AG04449 (cell line): Measurements from ENCODE around the gene THTPA.
A peak's percentile ranks its signal among the peaks of the same experiment; 100 is the strongest.

Experiments used
- CTCF ChIA-PET: fragments of 350-600 bp; formaldehyde crosslinking; extraction: SDS; loops from one replicate; lab custom pipeline; 2021; ENCODE audit warnings: antibody characterized with exemption; lab: Yijun Ruan, JAX
- POLR2A ChIA-PET: fragments of 400-600, 350-600 bp; formaldehyde crosslinking; extraction: SDS; loops from one replicate; lab custom pipeline; 2020; ENCODE audit warnings: antibody characterized with exemption, inconsistent platforms; lab: Yijun Ruan, JAX
- DNase-seq: peaks from one replicate; pipeline ENCODE4 v3.0.0-alpha.2; 2010; ENCODE audit warnings: low read depth, low spot score
- H3K4me3 ChIP-seq: 2 replicates; pipeline ENCODE4 v1.5.1; 2011; ENCODE audit warnings: low read depth, mild to moderate bottlenecking, control low read depth, low read length
- TF ChIP-seq, protein P1 (sequence below): IDR thresholded peaks from one replicate; pipeline ENCODE4 v1.5.1; 2011; ENCODE audit warnings: mild to moderate bottlenecking, moderate library complexity, low read length, control low read depth, inconsistent platforms; ENCODE audit not compliant: insufficient read depth; ENCODE audit errors: missing control alignments

THTPA gene

DNA sequence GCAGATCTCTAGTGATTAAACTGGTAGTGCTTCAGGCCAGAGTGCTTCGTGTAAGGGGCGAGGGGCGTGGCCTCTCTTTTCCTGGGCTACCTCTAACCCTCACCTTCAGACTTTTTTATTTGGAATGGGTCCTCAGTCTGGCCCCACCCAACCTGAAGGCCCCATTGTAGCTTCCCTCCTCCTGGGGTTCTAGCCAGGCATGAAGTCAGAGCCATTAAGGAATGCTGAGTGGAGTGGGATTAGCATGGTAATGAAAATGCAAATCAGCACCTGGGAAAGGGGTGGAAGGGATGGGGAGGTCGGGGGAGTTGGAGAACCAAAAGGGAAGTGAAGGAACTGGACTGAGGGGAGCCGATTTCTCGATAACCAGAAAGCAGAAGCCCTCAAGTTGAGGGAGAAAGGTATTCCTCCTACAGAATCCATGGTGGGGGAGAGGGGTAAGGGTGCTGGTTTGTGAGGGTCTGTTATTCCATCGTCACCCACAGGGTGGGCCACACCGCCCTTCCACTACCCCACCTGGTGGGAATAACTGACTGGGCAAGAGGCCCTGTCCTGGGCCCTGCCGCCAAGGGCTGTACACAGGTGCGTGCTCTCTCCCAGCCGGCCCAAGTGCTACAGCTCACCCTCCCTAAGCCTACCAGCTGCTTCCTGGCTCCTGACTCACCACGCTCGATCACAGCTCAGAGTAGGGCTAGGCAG lies 18.6 kb upstream of the THTPA start:
- CTCF ChIA-PET, result interaction anchor here (0.7 to 7.3 kb wide), 7 partner anchors 8 to 208 kb away, joined by 3 to 72 read pairs (median 14); no protein-coding TSS in a partner anchor
- POLR2A ChIA-PET, result no interaction called here
- no peak overlapping the region for H3K4me3 ChIP-seq
- TF ChIP-seq, protein P1, sequence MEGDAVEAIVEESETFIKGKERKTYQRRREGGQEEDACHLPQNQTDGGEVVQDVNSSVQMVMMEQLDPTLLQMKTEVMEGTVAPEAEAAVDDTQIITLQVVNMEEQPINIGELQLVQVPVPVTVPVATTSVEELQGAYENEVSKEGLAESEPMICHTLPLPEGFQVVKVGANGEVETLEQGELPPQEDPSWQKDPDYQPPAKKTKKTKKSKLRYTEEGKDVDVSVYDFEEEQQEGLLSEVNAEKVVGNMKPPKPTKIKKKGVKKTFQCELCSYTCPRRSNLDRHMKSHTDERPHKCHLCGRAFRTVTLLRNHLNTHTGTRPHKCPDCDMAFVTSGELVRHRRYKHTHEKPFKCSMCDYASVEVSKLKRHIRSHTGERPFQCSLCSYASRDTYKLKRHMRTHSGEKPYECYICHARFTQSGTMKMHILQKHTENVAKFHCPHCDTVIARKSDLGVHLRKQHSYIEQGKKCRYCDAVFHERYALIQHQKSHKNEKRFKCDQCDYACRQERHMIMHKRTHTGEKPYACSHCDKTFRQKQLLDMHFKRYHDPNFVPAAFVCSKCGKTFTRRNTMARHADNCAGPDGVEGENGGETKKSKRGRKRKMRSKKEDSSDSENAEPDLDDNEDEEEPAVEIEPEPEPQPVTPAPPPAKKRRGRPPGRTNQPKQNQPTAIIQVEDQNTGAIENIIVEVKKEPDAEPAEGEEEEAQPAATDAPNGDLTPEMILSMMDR, result no peak
- DNase-seq, result no peak

DNA sequence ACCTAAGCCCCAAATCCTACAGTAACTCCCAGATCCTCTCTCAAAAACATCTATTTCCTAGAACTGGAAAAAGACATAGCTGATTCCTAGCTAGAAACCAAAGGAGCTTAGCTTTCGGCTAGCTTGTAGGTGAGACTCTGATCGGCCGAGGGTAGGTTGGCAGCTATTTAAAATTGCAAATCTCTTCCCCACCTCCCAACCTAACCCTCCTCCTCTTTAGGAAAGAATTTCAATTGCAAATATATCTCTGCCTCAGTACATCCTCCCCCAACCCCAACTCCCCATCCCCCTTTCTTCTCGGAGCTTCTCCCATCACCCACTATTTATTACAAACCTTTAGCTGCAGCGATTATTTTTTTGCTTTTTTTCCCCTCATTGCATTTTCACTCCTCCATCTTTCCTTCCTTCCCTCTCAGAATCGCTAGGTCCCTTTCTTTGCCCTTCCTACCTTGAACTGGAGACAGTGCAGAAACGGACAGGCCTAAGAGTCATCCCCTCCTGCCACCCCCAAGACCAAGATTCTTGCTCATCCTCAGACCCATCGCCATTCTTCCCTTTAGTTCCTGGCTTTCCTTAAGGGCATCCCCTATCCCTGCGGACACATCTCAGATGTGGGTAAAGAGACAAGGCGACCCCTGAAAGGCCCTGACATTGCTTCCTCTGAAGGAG lies 17.9 kb upstream of the THTPA start:
- no peak overlapping the region for H3K4me3 ChIP-seq
- no peak for DNase-seq

DNA sequence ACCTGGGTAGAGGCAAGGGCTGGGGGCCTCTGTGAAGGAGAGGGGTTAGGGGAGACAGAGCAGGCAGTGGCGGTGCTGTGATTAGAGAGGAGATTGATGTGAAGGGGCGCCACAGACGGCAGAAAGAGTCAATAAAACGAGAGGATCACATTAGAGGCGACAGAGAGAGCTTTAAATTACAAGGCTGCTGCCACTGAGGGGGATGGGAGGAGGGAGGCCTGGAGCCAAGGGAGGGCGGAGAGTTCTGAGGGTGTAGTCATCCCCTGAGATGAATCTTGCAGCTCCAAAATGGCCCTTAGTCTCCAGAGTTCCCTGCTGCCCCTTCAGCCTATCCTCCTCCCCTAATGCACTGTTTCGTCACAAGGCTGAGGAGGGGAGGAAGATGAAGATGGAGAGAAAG lies 17.3 kb upstream of the THTPA start:
- TF ChIP-seq, protein P1, result no peak
- no peak for DNase-seq
- H3K4me3 ChIP-seq, result no peak overlapping the region
- POLR2A ChIA-PET, result interaction anchor here (1.0 to 1.1 kb wide), 2 partner anchors 17 to 156 kb away, joined by 3 read pairs; no protein-coding TSS in a partner anchor
- CTCF ChIA-PET, result interaction anchor here (0.8 to 7.3 kb wide), 11 partner anchors 9 to 68 kb away, joined by 3 to 72 read pairs (median 11); partner anchors contain the start of genes AP1G2, THTPA and ZFHX2

More for the DNA sequence above, 17.9 kb upstream of the THTPA start:
- TF ChIP-seq, protein P1, result no peak
- ChIA-PET CTCF (interaction anchor here (0.8 to 7.3 kb wide), 10 partner anchors 9 to 209 kb away, joined by 3 to 72 read pairs (median 12); partner anchors contain the start of genes AP1G2, THTPA and ZFHX2), POLR2A (interaction anchor here (1.0 kb wide), 1 partner anchor 156 kb away, joined by 3 read pairs; no protein-coding TSS in a partner anchor)

DNA sequence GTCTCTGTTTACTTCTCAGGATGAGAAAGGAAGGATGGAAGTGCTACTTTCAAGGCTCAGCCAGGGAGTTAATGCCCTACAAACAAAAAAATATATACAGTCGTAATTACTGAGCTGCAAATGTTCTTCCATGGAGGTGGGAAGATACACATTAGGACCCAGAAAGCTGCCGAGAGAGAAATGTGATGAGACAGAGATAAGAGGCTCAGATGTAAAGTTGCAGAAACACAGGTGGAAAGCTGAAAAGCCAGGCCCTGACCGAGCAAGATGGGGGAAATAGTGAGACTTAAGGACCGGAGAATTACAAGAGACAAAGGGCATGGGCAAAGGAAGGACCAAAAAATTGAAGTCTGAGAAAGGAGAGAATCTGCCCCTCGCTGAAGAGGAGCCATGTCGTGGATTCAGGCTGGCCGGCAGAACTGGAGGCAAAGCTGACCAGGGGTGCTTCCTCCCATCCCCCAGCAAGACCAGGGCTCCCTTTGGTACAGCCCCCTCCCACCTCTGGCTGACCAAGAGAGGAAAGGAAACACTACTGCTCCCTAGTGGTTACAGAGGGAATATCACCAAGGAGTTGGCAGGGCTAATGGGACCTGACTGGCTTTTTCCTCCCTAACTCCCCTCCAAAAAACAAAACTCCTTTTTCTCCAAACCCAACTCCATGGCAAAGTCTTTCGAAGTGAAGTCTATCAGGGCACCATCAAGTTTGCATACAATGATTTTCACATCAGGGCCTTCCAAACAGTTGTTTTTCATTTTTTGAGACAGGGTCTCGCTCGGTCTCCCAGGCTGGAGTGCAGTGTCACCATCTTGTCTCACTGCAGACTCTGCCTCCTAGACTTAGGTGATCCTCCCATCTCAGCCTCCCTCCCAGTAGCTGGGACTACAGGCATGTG lies 16.6 kb upstream of the THTPA start:
- DNase-seq, result no peak
- TF ChIP-seq, protein P1, result peak; percentile 64
- H3K4me3 ChIP-seq, result no peak overlapping the region
- POLR2A ChIA-PET, result interaction anchor here (1.0 to 1.1 kb wide), 2 partner anchors 16 to 155 kb away, joined by 3 read pairs; no protein-coding TSS in a partner anchor
- CTCF ChIA-PET, result interaction anchor here (0.8 to 7.3 kb wide), 11 partner anchors 10 to 62 kb away, joined by 3 to 72 read pairs (median 11); partner anchors contain the start of genes AP1G2, THTPA and ZFHX2

DNA sequence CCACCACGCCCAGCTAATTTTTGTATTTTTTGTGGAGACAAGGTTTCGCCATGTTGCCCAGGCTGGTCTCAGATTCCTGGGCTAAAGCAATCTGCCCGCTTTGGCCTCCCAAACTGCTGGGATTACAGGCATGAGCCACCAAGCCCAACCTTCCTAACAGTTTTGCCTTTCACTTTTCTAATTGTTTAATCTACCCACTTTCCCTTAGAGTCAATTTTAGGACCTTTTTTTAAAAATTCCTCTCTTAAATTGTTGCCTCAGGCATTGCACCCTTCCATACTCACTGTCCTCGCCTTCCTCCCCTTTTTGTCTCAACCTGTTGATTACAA lies 16.0 kb upstream of the THTPA start:
- CTCF ChIA-PET, result interaction anchor here (0.9 to 7.3 kb wide), 9 partner anchors 10 to 63 kb away, joined by 4 to 72 read pairs (median 14); partner anchors contain the start of genes AP1G2, THTPA and ZFHX2
- POLR2A ChIA-PET, result no interaction called here

More for the DNA sequence above, 16.0 kb upstream of the THTPA start:
- TF ChIP-seq, protein P1, result no peak
- no peak overlapping the region for H3K4me3 ChIP-seq
- DNase-seq, result no peak
